Endothelial cell of umbilical vein (primary cell): ENCODE data around the gene APOL5. TPM values are rescaled to one million over a fixed set of nuclear protein-coding genes. Genes with fewer than 3 reads are reported as not detected.

Experiments used
- BruUV-seq: library from RNA; stranded (reverse); fragments of 400-500 nt; replicated peaks from 2 replicates; lab custom pipeline; 2021; lab: Mats Ljungman, UMichigan
- CTCF ChIA-PET: fragments of 300-600, 350-600 bp; sonication (Branson Sonifier 250); formaldehyde crosslinking; loops from one replicate; lab custom pipeline; 2021; ENCODE audit warnings: antibody characterized with exemption, inconsistent platforms; lab: Charles Lee
- POLR2A ChIA-PET: fragments of 300-600, 350-600 bp; sonication (Branson Sonifier 250); formaldehyde crosslinking; loops from one replicate; lab custom pipeline; 2021; ENCODE audit warnings: antibody characterized with exemption, inconsistent platforms; lab: Charles Lee
- DNase-seq: peaks from one replicate; pipeline ENCODE4 v3.0.0-alpha.2; 2011; ENCODE audit warnings: low read depth, low spot score
- FAIRE-seq: peaks from 2 replicates; lab custom pipeline; 2011; peaks lifted over from hg19 to GRCh38; lab: Jason Lieb, UNC
- H2AFZ ChIP-seq: 2 replicates; pipeline ENCODE4 v1.6.0; 2012; ENCODE audit warnings: low read depth, low read length, control low read depth, inconsistent platforms
- H3K27ac ChIP-seq: 2 replicates; pipeline ENCODE4 v1.5.1; 2011; ENCODE audit warnings: low read depth, mild to moderate bottlenecking, control low read depth, low read length, moderate library complexity; ENCODE audit not compliant: insufficient read depth
- H3K27me3 ChIP-seq, 2 experiments: 2 replicates each; pipeline versions ENCODE4 v1.6.0 to v1.6.1; 2011; ENCODE audit warnings: low read length in 2 of 2, mixed read lengths in 1 of 2; ENCODE audit not compliant: control insufficient read depth in 2 of 2, insufficient read depth in 2 of 2
- H3K36me3 ChIP-seq, 2 experiments: 2 replicates in 1 of 2; 3 replicates in 1 of 2; pipeline ENCODE4 v1.5.1; 2011; ENCODE audit warnings: low read length in 2 of 2, mild to moderate bottlenecking in 1 of 2, moderate library complexity in 1 of 2; ENCODE audit not compliant: control insufficient read depth in 2 of 2, insufficient read depth in 2 of 2; ENCODE audit errors: extremely low read depth in 1 of 2
- H3K4me1 ChIP-seq: 3 replicates; pipeline ENCODE4 v1.5.1; 2011; ENCODE audit warnings: mild to moderate bottlenecking, low read length; ENCODE audit not compliant: control insufficient read depth, insufficient read depth; ENCODE audit errors: extremely low read depth
- H3K4me2 ChIP-seq: 2 replicates; pipeline ENCODE4 v1.6.1; 2011; ENCODE audit warnings: low read length, control low read depth, mixed read lengths; ENCODE audit not compliant: insufficient read depth
- H3K4me3 ChIP-seq, 3 experiments: fragments of 200-600 bp in 1 of 3; sonication (generic), shearing (Covaris generic) in 1 of 3; replicated peaks in 1 of 3; 2 replicates each; pipeline ENCODE4 v1.5.1; 2011 to 2016; ENCODE audit warnings: control low read depth in 3 of 3, low read length in 3 of 3, mild to moderate bottlenecking in 2 of 3, inconsistent platforms in 1 of 3, low read depth in 1 of 3, moderate library complexity in 1 of 3; ENCODE audit not compliant: insufficient read depth in 1 of 3
- H3K79me2 ChIP-seq: 2 replicates; pipeline ENCODE4 v1.6.0; 2012; ENCODE audit warnings: low read length, inconsistent platforms; ENCODE audit not compliant: control insufficient read depth, insufficient read depth
- H3K9ac ChIP-seq: replicated peaks from 2 replicates; pipeline ENCODE3; 2011; ENCODE audit warnings: low read length, control low read depth; ENCODE audit not compliant: insufficient read depth; ENCODE audit errors: extremely low read depth
- H3K9me1 ChIP-seq: replicated peaks from 3 replicates; pipeline ENCODE4 v1.6.0; 2011; ENCODE audit warnings: mild to moderate bottlenecking, low read length; ENCODE audit not compliant: control insufficient read depth, insufficient read depth; ENCODE audit errors: extremely low read depth
- H3K9me3 ChIP-seq: replicated peaks from 2 replicates; pipeline ENCODE4 v1.5.1; 2012; ENCODE audit warnings: low read length, inconsistent platforms; ENCODE audit not compliant: control insufficient read depth, insufficient read depth
- H4K20me1 ChIP-seq: replicated peaks from 2 replicates; pipeline ENCODE3; 2011; ENCODE audit warnings: mild to moderate bottlenecking, low read length; ENCODE audit not compliant: control insufficient read depth, insufficient read depth; ENCODE audit errors: extremely low read depth
- CTCF ChIP-seq, 2 donors: IDR thresholded peaks; 1 replicate in 1 of 2; 2 replicates in 1 of 2; pipeline ENCODE4 v1.5.1; 2011; ENCODE audit warnings: low read length in 2 of 2, mild to moderate bottlenecking in 2 of 2, moderate library complexity in 2 of 2, control low read depth in 1 of 2, inconsistent platforms in 1 of 2, low read depth in 1 of 2; ENCODE audit not compliant: insufficient read depth in 1 of 2; ENCODE audit errors: extremely low read depth in 1 of 2
- EZH2 ChIP-seq: IDR thresholded peaks from 2 replicates; pipeline ENCODE4 v1.6.1; 2012; ENCODE audit warnings: borderline replicate concordance, low read depth, mild to moderate bottlenecking, moderate library complexity, low read length, inconsistent platforms; ENCODE audit not compliant: severe bottlenecking
- FOS ChIP-seq: IDR thresholded peaks from 2 replicates; pipeline ENCODE4 v1.6.1; 2011; ENCODE audit warnings: mild to moderate bottlenecking, low read length, moderate library complexity, borderline replicate concordance; ENCODE audit not compliant: insufficient read depth
- GATA2 ChIP-seq: IDR thresholded peaks from 2 replicates; pipeline ENCODE4 v1.7.0; 2011; ENCODE audit warnings: low read depth, mild to moderate bottlenecking, moderate library complexity, mixed read lengths, low read length; ENCODE audit not compliant: insufficient read length, insufficient read depth
- JUN ChIP-seq: IDR thresholded peaks from 2 replicates; pipeline ENCODE4 v1.6.1; 2011; ENCODE audit warnings: borderline replicate concordance, low read depth; ENCODE audit not compliant: insufficient read length, insufficient read depth
- MAX ChIP-seq: IDR thresholded peaks from 2 replicates; pipeline ENCODE4 v1.6.1; 2011; ENCODE audit not compliant: insufficient read depth, insufficient read length
- MYC ChIP-seq: IDR thresholded peaks from one replicate; pipeline ENCODE4 v1.6.1; 2011; ENCODE audit warnings: mild to moderate bottlenecking, low read depth, low read length
- POLR2A ChIP-seq: IDR thresholded peaks from 2 replicates; pipeline ENCODE4 v1.6.1; 2012; ENCODE audit warnings: low read depth, mild to moderate bottlenecking, control low read depth, low read length
- POLR2AphosphoS5 ChIP-seq: IDR thresholded peaks from 2 replicates; pipeline ENCODE4 v1.6.1; 2012; ENCODE audit warnings: low read depth, mild to moderate bottlenecking, control low read depth, low read length, moderate library complexity; ENCODE audit not compliant: insufficient read depth
- dilution Hi-C: fragments of 300-500 bp; cut with MboI; formaldehyde crosslinking; loops from one replicate; pipeline ENCODE4 v1.15.0; 2019; ENCODE audit warnings: low sequenced_read_pairs; ENCODE audit not compliant: extremely low pct_ligation_motif_present
- intact Hi-C: fragments of 100-400 bp; cut with micrococcal nuclease; formaldehyde crosslinking; loops from one replicate; pipeline ENCODE4 v1.10.0; 2022
- polyA plus RNA-seq, 4 experiments: library from polyadenylated mRNA; depleted of rRNA in 3 of 4; stranded (reverse) in 3 of 4; unstranded in 1 of 4; fragments of >200 nt; gene quantifications; 2 replicates each; pipeline versions ENCODE4 v1.2.1 to v1.2.3, GENCODE V29; 2011 to 2012; ENCODE audit warnings: missing spikeins in 1 of 4
- total RNA-seq: library from RNA; stranded (reverse); gene quantifications from 2 replicates; pipeline ENCODE4 v1.2.3, GENCODE V29; 2021

Gene APOL5
- total and polyA plus RNA-seq, 2 donors (not counting 3 experiments of a cell fraction or from before 2014, with no cell fraction given) = not detected

GRCh38 chr22:35740616-35741015 lies 22.9 kb downstream of the APOL5 start:
- POLR2A ChIA-PET = no interaction called here
- Histone ChIP-seq H3K4me1 (peaks cover 19% of the 10 kb centered on the region), H2AFZ (no peak overlapping the region), H3K36me3 (peaks cover 8 to 14% of the 10 kb centered on the region in 2 experiments), H3K27me3 (no peaks in the 10 kb centered on the region), H3K9me1 (no peaks in the 10 kb centered on the region), H3K9ac (no peak overlapping the region), H4K20me1 (no peaks in the 10 kb centered on the region), H3K79me2 (no peaks in the 10 kb centered on the region), H3K9me3 (no peaks in the 10 kb centered on the region), H3K4me2 (no peak overlapping the region), H3K4me3 (no peak overlapping the region), H3K27ac (no peak overlapping the region)
- CTCF ChIA-PET = interaction anchor here (1.1 kb wide), 2 partner anchors 13 to 56 kb away, joined by 3 read pairs; no protein-coding TSS in a partner anchor
- TF ChIP-seq FOS = no peak
- no peak for TF ChIP-seq JUN
- no peak for TF ChIP-seq POLR2A
- TF ChIP-seq MYC = no peak
- no peak for TF ChIP-seq MAX
- TF ChIP-seq EZH2 = no peak
- TF ChIP-seq CTCF (IDR thresholded peaks at IDR 0.05; ENCODE audit: extremely low read depth in 1 of 2, insufficient read depth in 1 of 2, low read depth in 1 of 2, low read length in 2 of 2) = no peak
- no peak for TF ChIP-seq GATA2
- no peak for TF ChIP-seq POLR2AphosphoS5
- DNase-seq (no peak), FAIRE-seq (no peak)
- intact Hi-C loops = no loop called here
- dilution Hi-C loops = no loop called here
- BruUV-seq = no TSS peak
